ENCODE results near the gene PRSS12. TPM values are rescaled to one million over a fixed set of nuclear protein-coding genes. Genes with fewer than 3 reads are reported as not detected.

PRSS12 gene
- polyA plus RNA-seq, 6 donors from 2014 or later = 0.05 to 0.16 (median 0.08) TPM; not detected in 2

GRCh38 chr4:118290951-118291350 lies 61.9 kb downstream of the PRSS12 start:
- no peak overlapping the region for H3K27ac Mint-ChIP-seq

GRCh38 chr4:118289794-118290193 lies 63.0 kb downstream of the PRSS12 start:
- H3K4me3 Mint-ChIP-seq = no peak overlapping the region
- H3K36me3 Mint-ChIP-seq = peaks cover 0 to 17% of the 10 kb centered on the region in 2 donors
- H3K27ac Mint-ChIP-seq = no peak overlapping the region
- H3K27me3 Mint-ChIP-seq = no peaks in the 10 kb centered on the region
- H3K4me1 Mint-ChIP-seq = peaks cover 0 to under 1% (median 0%) of the 10 kb centered on the region in 3 donors
- ATAC-seq (ENCODE audit: low read depth in 2 of 2) = no peak
- DNase-seq = no peak
- H3K9me3 Mint-ChIP-seq = no peaks in the 10 kb centered on the region

More at GRCh38 chr4:118290951-118291350, 61.9 kb downstream of the PRSS12 start:
- no peaks in the 10 kb centered on the region for H3K27me3 Mint-ChIP-seq
- DNase-seq (no peak), ATAC-seq (ENCODE audit: low read depth in 2 of 2) (no peak)
- no peak overlapping the region for H3K4me3 Mint-ChIP-seq
- no peaks in the 10 kb centered on the region for H3K4me1 Mint-ChIP-seq
- no peaks in the 10 kb centered on the region for H3K9me3 Mint-ChIP-seq
- peaks cover 0 to 16% of the 10 kb centered on the region in 2 donors for H3K36me3 Mint-ChIP-seq

- H3K27ac Mint-ChIP-seq = no peak overlapping the region
- H3K4me1 Mint-ChIP-seq = peaks cover 10 to 17% (median 13%) of the 10 kb centered on the region in 3 donors
- peaks cover 0 to 2% (median 0%) of the 10 kb centered on the region in 7 donors for H3K9me3 Mint-ChIP-seq
- H3K36me3 Mint-ChIP-seq = peaks cover 8 to 17% of the 10 kb centered on the region in 2 donors
- no peaks in the 10 kb centered on the region for H3K27me3 Mint-ChIP-seq
- H3K4me3 Mint-ChIP-seq = no peak overlapping the region
- DNase-seq (no peak), ATAC-seq (ENCODE audit: low read depth in 2 of 2) (no peak)
Measured at GRCh38 chr4:118287711-118288451, 64.9 kb downstream of the PRSS12 start.

- peaks cover 0 to 2% (median 0%) of the 10 kb centered on the region in 7 donors for H3K9me3 Mint-ChIP-seq
- H3K27ac Mint-ChIP-seq = no peak overlapping the region
- H3K4me3 Mint-ChIP-seq = no peak overlapping the region
- peaks cover 8 to 17% of the 10 kb centered on the region in 2 donors for H3K36me3 Mint-ChIP-seq
- H3K27me3 Mint-ChIP-seq = no peaks in the 10 kb centered on the region
- peaks cover 10 to 26% (median 21%) of the 10 kb centered on the region in 3 donors for H3K4me1 Mint-ChIP-seq
- DNase-seq (no peak), ATAC-seq (ENCODE audit: low read depth in 2 of 2) (no peak)
Measured at GRCh38 chr4:118286685-118287084, 66.1 kb downstream of the PRSS12 start.

- peaks cover 0 to 2% (median 0%) of the 10 kb centered on the region in 7 donors for H3K9me3 Mint-ChIP-seq
- ATAC-seq (ENCODE audit: low read depth in 2 of 2) (no peak), DNase-seq (no peak)
- peaks cover 12 to 33% (median 29%) of the 10 kb centered on the region in 3 donors for H3K4me1 Mint-ChIP-seq
- H3K4me3 Mint-ChIP-seq = no peak overlapping the region
- H3K27me3 Mint-ChIP-seq = no peaks in the 10 kb centered on the region
- H3K36me3 Mint-ChIP-seq = peaks cover 8 to 11% of the 10 kb centered on the region in 2 donors
- H3K27ac Mint-ChIP-seq = no peak overlapping the region
Measured at GRCh38 chr4:118285931-118286330, 66.9 kb downstream of the PRSS12 start.

- H3K36me3 Mint-ChIP-seq = peaks cover 8 to 10% of the 10 kb centered on the region in 2 donors
- H3K27ac Mint-ChIP-seq = peak overlapping the region in 4 of 6 donors; percentile 8 to 79 (median 14)
- peak overlapping the region in 1 of 8 donors; percentile 69 for H3K4me3 Mint-ChIP-seq
- ATAC-seq (ENCODE audit: low read depth in 2 of 2) (peak; percentile 84 to 86), DNase-seq (no peak)
- peaks cover 18 to 44% (median 38%) of the 10 kb centered on the region in 3 donors for H3K4me1 Mint-ChIP-seq
- H3K27me3 Mint-ChIP-seq = no peaks in the 10 kb centered on the region
- H3K9me3 Mint-ChIP-seq = peaks cover 0 to 2% (median 0%) of the 10 kb centered on the region in 7 donors
Measured at GRCh38 chr4:118284169-118284568, 68.6 kb downstream of the PRSS12 start.

GRCh38 chr4:118282692-118283091 lies 70.1 kb downstream of the PRSS12 start:
- Mint-ChIP-seq H3K27me3 (no peaks in the 10 kb centered on the region), H3K9me3 (peaks cover 0 to 2% (median 0%) of the 10 kb centered on the region in 7 donors), H3K4me3 (peak overlapping the region in 1 of 8 donors; percentile 2), H3K4me1 (peaks cover 24 to 55% (median 49%) of the 10 kb centered on the region in 3 donors), H3K36me3 (peaks cover 8 to 14% of the 10 kb centered on the region in 2 donors), H3K27ac (peak overlapping the region in 5 of 6 donors; percentile 4 to 82 (median 42))
- ATAC-seq (ENCODE audit: low read depth in 2 of 2) (no peak), DNase-seq (no peak)

- H3K27ac Mint-ChIP-seq = peak overlapping the region in 5 of 6 donors; percentile 40 to 90 (median 80)
- peaks cover 8 to 14% of the 10 kb centered on the region in 2 donors for H3K36me3 Mint-ChIP-seq
- DNase-seq = no peak
- H3K9me3 Mint-ChIP-seq = peaks cover 0 to 2% (median 0%) of the 10 kb centered on the region in 7 donors
- ATAC-seq (ENCODE audit: low read depth in 2 of 2) = no peak
- no peaks in the 10 kb centered on the region for H3K27me3 Mint-ChIP-seq
- H3K4me3 Mint-ChIP-seq = no peak overlapping the region
- peaks cover 24 to 58% (median 51%) of the 10 kb centered on the region in 3 donors for H3K4me1 Mint-ChIP-seq
Measured at GRCh38 chr4:118281611-118282442, 71.0 kb downstream of the PRSS12 start.

GRCh38 chr4:118280501-118281218 lies 72.1 kb downstream of the PRSS12 start:
- DNase-seq (peak; percentile 38), ATAC-seq (ENCODE audit: low read depth in 2 of 2) (no peak)
- Mint-ChIP-seq H3K9me3 (peaks cover 0 to 2% (median 0%) of the 10 kb centered on the region in 7 donors), H3K27me3 (no peaks in the 10 kb centered on the region), H3K4me3 (peak overlapping the region in 7 of 8 donors; percentile 15 to 99 (median 86)), H3K27ac (peak overlapping the region in 5 of 6 donors; percentile 40 to 83 (median 80)), H3K36me3 (peaks cover 5 to 8% of the 10 kb centered on the region in 2 donors), H3K4me1 (peaks cover 24 to 58% (median 51%) of the 10 kb centered on the region in 3 donors)

- peaks cover 0 to 2% (median 0%) of the 10 kb centered on the region in 7 donors for H3K9me3 Mint-ChIP-seq
- DNase-seq (no peak), ATAC-seq (ENCODE audit: low read depth in 2 of 2) (no peak)
- peaks cover 24 to 61% (median 56%) of the 10 kb centered on the region in 3 donors for H3K4me1 Mint-ChIP-seq
- H3K27ac Mint-ChIP-seq = peak overlapping the region in 5 of 6 donors; percentile 97 to 100 (median 98)
- peak overlapping the region; percentile 86 to 100 (median 95) for H3K4me3 Mint-ChIP-seq
- H3K27me3 Mint-ChIP-seq = no peaks in the 10 kb centered on the region
- peaks cover 5 to 8% of the 10 kb centered on the region in 2 donors for H3K36me3 Mint-ChIP-seq
Measured at GRCh38 chr4:118279920-118280432, 72.8 kb downstream of the PRSS12 start.

GRCh38 chr4:118279328-118279727 lies 73.5 kb downstream of the PRSS12 start:
- Mint-ChIP-seq H3K27ac (peak overlapping the region; percentile 97 to 100 (median 99)), H3K36me3 (peaks cover 5 to 8% of the 10 kb centered on the region in 2 donors), H3K9me3 (peaks cover 0 to 1% (median 0%) of the 10 kb centered on the region in 7 donors), H3K4me1 (peaks cover 21 to 58% (median 51%) of the 10 kb centered on the region in 3 donors), H3K27me3 (no peaks in the 10 kb centered on the region), H3K4me3 (peak overlapping the region; percentile 86 to 100 (median 95))
- DNase-seq (no peak), ATAC-seq (ENCODE audit: low read depth in 2 of 2) (no peak)

- Mint-ChIP-seq H3K36me3 (peaks cover 5 to 6% of the 10 kb centered on the region in 2 donors), H3K27me3 (no peaks in the 10 kb centered on the region), H3K4me1 (peaks cover 17 to 51% (median 46%) of the 10 kb centered on the region in 3 donors), H3K27ac (peak overlapping the region; percentile 97 to 100 (median 99)), H3K4me3 (peak overlapping the region; percentile 86 to 100 (median 95)), H3K9me3 (no peaks in the 10 kb centered on the region)
- DNase-seq (peak; percentile 96), ATAC-seq (ENCODE audit: low read depth in 2 of 2) (peak; percentile 91)
Measured at GRCh38 chr4:118278473-118279274, 74.1 kb downstream of the PRSS12 start.
